Measurements from ENCODE around the gene DHRS2.

DHRS2 gene

DNA sequence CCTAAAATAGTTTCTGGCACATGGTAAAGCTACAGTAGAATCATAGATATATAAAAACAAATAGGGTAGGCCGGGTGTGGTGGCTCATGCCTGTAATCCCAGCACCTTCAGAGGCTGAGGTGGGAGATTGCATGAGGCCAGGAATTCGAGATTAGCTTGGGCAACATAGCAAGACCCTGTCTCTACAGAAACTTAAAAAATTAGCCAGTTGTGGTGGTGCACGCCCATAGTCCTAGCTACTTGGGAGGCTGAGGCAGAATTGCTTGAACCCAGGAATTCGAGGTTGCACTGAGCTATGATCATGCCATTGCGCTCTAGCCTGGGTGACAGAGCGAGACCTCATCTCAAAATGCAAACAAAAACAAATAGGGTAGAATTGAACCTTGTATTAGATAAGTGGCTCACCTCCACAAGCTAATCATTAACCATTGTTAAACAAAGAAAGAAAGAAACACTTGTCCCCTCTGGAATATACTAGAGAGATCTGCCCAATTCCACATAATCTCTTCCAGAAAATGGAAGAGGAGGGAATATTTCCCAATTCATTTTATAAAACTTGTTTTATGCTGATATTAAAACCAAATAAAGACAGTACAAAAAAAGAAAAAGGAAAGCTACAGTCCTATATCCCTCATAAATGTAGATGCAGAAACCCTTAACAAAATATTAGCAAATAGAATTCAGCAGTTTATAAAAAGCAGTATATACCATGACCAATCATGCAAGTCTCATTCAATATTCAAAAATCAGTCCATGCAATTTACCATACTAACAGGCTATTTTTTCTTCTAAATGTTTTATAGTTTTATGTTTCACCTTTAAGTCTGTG lies 22.7 kb upstream of the DHRS2 start:
- DNase-seq: no peak

DNA sequence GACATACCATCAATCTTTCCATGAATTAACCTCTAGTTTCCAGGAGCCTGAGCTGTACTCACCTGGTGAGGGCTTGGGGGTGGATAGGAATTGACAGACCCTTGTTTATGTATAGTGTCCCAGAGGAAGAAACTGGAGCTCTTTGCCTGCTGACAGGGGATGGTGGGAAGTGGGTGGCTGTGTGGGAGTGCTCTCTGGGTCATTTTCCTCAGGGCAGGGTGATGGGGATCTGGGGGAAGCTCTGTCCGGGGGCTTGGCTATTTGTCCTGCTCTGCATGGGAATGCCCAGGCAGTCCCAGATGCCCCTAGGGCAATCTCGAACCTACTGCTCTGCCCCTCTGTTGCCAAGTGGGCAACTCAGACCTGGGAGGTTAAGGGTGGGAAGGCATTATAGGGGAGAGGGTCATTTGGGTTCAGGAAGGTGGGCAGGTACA lies 21.8 kb upstream of the DHRS2 start:
- no peak for DNase-seq

DNA sequence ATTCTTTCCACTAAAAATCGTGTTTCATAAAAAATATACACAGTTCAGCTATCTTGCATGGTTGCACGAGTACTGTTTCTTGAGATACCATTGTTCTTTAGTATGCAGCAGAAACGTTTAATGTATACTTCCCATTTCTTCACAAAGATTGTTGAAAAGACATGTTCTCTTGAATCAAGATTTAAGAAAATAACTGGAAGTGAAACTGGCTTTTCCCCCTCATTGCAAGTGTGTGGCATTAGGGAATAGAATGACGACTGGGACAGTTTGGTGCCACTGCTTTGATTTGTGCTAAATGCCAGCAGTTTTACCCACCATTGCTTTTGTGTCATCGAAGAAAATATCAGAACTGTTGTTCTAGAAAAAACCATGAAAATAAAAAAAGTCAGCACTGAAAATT lies 20.3 kb upstream of the DHRS2 start:
- DNase-seq: no peak

GRCh38 chr14:23617539-23617938 lies 18.6 kb upstream of the DHRS2 start:
- DNase-seq: no peak

GRCh38 chr14:23618415-23618988 lies 17.7 kb upstream of the DHRS2 start:
- DNase-seq: no peak

DNA sequence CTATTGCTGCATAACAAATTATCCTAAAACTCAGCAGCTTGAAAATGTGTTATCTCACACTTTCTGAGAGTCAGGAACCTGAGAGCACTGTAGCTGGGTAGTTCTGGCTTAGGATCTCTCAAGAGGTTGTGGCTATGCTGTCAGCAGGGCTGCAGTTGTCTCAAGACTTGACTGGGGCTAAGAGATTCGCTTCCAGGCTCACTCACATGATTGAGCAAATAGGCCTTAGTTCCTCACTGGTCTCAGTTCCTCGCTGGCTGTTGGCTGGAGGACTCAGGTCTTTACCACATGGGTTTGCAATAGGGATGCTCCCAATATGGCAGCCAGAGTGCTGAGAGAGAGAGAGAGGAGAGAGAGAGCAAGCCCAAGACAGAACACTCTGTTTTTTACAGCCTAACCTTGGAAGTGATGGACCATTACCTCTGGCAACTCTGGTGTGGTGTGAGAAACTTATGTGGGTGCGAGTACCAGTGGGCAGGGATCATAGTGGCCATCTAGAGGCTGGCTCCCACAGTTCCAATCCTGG lies 15.9 kb upstream of the DHRS2 start:
- no peak for DNase-seq

- DNase-seq: no peak
Measured at GRCh38 chr14:23621204-23621931, 14.8 kb upstream of the DHRS2 start.

- no peak for DNase-seq
Measured at GRCh38 chr14:23621932-23622730, 14.0 kb upstream of the DHRS2 start.

DNA sequence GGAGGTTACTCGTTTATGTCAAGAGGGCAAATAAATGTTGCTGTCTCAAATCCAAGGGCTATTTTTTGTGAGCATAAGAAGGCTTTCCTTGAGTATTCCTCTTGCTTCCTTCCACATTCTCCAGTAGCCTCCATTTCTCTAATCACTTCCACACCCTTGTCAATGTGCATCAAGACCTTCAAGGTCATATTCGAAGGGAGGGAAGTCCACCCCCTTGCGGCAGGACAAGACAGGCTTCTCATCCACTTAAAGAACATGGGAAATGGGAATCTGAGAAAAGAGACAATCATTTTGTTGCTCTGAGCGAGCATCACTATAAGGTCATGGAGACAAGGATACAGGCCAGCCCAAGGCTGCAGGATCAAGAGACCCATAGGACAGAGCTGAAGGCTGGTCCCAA lies 13.2 kb upstream of the DHRS2 start:
- no peak for DNase-seq

DNA sequence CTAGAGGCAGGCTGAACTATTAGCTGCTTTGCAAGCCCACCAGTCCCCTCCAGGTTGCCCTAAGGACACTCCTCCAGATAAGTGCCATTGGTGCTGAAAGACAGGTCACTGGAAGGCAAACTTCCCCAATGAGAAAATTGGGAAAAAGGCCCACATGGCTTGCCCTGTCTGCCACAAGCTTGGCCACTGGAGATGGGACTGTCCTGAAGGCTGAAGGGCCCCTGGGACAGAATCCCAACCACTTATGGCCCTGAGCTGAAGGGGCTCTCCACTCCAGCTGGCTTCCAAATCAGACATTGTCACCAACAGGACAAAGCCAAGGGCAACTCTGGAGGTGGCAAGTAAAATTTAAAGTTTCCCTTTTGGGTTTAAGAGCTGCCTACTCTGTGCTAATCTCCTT lies 12.2 kb upstream of the DHRS2 start:
- no peak for DNase-seq

DNA sequence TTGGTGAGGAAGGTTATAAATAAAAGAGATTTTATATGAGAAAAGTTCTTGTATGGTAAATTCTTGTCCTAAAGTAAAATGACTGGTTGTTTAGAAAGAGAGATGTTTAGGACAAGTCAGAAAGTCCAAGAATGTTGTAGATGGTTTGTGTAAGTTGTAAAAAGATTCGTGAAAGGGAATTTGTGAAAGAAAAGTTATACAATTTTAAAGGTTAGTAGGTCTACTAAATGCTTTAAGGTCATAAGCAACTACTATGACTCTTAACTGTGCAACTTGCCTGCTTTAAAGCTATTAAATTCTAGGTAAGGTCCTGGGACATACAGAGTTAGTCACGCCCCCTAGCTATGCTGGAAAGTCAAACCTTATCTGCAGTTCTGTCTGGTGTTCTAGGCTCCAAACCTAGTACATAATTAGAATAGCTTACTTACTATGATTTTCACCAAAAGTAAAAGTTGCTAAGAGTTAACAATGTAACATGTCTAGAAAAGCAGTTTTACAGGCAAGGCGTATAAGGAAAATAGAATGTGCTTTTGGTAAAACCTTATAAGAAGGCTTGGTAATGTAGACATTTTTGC lies 11.2 kb upstream of the DHRS2 start:
- no peak for DNase-seq

DNA sequence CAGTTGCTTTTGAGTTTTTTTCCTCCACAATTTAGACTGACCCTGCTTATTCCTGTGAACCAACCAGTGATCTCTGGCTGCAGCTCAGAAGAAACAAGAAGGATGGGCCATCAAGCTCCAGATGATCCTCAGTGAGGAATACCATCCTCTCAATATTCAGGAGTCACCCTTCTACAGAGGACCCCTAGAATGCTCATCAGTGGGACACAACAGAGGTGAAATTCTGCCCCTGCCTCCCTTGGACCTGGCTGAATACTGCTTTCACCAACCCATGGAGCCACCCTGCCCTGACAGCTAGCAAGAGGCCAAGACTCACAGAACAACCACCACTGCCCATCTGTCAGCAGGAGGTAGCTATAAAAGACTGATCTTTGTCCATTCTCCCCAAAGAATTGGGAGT lies 9.2 kb upstream of the DHRS2 start:
- DNase-seq: no peak

GRCh38 chr14:23627961-23628360 lies 8.2 kb upstream of the DHRS2 start:
- DNase-seq: no peak

DNA sequence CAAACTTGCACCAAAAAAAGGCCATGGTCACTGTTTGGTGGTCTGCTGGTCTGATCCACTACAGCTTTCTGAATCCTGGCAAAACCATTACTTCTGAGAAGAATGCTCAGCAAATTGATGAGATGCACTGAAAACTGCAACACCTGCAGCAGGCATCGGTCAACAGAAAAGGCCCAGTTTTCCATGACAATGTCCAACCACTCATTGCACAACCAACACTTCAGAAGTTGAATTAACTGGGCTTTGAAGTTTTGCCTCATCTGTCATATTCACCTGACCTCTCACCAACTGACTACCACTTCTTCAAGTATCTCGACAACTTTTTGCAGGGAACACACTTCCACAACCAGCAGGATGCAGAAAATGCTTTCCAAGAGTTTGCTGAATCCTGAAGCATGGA lies 7.0 kb upstream of the DHRS2 start:
- no peak for DNase-seq

GRCh38 chr14:23629832-23630396 lies 6.2 kb upstream of the DHRS2 start:
- no peak for DNase-seq

DNA sequence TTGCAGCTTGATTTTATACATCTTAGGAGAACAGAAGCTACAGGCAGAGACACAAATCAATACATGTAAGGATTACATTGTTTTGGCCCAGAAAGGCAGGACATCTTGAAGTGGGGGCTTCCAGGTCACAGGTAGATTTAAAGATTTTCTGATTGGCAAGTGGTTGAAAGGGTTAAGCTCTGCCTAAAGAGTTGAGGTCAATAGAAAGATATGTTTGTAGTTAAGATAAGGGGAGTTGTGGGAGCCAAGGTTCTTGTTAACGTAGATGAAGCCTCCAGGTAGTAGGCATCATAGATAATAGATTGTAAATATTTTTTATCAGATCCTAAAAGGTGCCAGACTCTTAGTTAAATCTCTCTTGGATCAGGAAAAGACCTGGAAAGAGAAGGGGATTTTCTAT lies 5.5 kb upstream of the DHRS2 start:
- DNase-seq: no peak

DNA sequence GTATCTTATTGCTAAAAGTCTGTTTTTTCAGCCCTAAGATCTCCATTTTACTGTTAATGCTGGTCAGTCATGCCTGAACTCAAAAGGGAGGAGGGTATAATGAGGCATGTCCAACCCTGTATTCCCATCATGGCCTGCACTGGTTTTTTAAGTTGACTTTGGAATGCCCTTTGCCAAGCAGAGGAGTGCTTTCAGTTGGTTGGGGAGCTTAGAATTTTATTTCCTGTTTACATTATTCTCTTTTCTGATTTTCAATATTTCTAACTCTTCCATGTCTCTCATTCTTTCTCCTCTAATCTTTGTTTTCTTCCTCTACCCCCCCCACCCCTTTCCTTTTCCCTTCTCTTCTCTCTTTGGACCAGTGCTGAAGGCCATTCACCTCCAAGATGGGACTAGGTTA lies 4.9 kb upstream of the DHRS2 start:
- DNase-seq: no peak

- peak; percentile 56 for DNase-seq
Measured at GRCh38 chr14:23631702-23632460, 4.3 kb upstream of the DHRS2 start.

- DNase-seq: no peak
Measured at GRCh38 chr14:23632461-23633159, 3.6 kb upstream of the DHRS2 start.

GRCh38 chr14:23633160-23633701 lies 2.9 kb upstream of the DHRS2 start:
- DNase-seq: no peak
